CD4-positive, alpha-beta T cell treated with Interleukin-17A for 4 hours (primary cell): ENCODE measurements around the gene HOXA4.

Experiments used
- DNase-seq: peaks from one replicate; pipeline ENCODE4 v3.0.0-alpha.2; 2020; ENCODE audit warnings: mixed read lengths

Gene HOXA4

GRCh38 chr7:27146491-27147198 lies 16.1 kb upstream of the HOXA4 start:
- no peak for DNase-seq

DNA sequence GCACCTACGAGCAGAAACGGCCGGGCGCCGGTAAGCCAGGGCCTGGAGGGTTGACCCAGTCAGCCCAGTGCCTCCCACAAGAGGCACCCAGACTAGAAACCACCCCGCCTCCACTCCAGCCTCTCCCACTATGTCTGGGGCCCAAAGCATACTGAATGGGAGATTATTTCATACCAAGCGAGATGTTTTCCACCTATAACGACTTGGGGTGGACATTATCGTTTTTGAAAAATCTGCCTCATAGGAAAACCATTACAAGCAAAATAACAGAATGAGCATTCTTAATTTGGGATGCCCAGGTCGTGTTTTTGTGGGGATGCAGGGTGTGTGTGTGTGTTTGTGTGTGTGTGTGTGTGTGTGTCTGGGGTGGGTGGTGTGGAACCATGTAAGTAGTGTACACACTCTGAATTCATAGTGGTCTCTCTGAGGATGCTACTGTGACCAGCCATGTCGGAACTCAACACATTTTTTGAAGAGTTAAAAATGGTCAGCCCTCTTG lies 15.4 kb upstream of the HOXA4 start:
- DNase-seq = no peak

- no peak for DNase-seq
Measured at GRCh38 chr7:27145165-27145913, 14.8 kb upstream of the HOXA4 start.

GRCh38 chr7:27144781-27145164 lies 14.2 kb upstream of the HOXA4 start:
- no peak for DNase-seq

DNA sequence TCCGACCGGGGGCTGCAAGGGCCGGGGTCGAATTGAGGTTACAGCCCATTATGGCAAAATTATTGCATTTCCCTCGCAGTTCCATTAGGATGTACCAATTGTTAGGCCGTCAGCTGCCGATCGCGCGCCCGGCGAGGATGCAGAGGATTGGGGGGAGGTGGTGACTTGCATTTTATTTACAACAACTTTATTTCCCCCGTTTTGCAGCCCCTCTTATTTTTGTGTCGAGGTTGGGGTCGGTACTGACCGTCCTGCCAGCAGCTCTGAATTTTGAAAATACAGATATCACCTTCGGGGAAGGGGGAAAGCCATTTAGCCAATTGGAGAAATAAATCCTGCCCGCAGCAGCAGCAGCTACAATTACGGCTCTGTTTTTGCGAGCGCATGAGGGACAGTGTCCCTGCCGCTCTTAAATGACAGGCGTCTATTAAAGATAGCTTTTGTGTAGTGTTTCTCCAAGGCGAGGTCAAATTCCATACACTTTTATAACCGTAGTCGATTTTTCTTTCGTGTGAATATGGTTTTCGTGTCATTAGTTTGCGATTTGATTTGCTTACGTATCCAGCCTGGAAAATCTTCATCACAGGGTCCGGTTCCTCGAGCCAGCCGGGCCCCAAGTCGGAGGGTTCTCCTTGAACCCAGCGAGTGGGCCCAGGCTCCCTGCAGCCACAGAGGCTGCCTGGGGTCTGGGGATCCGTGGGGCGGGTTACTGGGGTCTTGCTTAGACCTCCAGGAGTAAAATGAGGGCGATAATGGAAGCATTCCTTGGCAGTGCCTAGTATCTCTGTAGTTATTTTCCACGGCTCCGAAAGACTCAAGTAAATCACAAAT lies 13.6 kb upstream of the HOXA4 start:
- DNase-seq = no peak

GRCh38 chr7:27143023-27143949 lies 12.7 kb upstream of the HOXA4 start, which contains the start of gene HOXA5:
TSS of gene HOXA5 (minus strand) at chr7:27143681. CDS start at chr7:27143607, 74 bp downstream.
- DNase-seq = no peak

GRCh38 chr7:27142580-27143022 lies 12.0 kb upstream of the HOXA4 start:
- no peak for DNase-seq

DNA sequence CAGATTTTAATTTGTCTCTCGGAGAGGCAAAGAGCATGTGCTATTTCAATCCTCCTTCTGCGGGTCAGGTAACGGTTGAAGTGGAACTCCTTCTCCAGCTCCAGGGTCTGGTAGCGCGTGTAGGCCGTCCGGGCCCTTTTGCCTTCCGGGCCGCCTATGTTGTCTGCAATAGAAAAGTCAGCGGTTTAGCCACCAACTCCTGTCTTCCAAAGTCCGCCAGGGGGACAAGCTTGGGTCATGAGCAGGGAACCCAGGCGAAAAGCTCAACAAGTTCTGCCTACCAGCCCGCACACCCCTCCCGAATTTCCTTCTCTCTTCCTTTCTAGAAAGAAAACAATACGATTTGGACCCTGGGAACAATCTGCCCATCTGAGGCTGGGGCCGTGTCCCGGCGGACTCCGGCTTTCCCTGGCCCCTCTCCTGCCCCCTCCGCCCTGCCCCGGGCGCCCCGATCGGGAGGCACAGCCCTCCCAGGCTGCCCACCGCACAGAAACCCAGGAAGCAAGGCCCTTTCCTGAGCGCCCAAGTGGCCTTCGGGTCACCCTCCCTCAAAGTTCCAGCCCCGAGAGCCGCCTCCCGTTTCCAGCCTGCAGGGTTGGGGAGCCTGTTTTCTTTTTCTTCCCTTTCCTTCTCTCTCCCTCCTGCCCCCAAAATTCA lies 11.5 kb upstream of the HOXA4 start:
- no peak for DNase-seq

DNA sequence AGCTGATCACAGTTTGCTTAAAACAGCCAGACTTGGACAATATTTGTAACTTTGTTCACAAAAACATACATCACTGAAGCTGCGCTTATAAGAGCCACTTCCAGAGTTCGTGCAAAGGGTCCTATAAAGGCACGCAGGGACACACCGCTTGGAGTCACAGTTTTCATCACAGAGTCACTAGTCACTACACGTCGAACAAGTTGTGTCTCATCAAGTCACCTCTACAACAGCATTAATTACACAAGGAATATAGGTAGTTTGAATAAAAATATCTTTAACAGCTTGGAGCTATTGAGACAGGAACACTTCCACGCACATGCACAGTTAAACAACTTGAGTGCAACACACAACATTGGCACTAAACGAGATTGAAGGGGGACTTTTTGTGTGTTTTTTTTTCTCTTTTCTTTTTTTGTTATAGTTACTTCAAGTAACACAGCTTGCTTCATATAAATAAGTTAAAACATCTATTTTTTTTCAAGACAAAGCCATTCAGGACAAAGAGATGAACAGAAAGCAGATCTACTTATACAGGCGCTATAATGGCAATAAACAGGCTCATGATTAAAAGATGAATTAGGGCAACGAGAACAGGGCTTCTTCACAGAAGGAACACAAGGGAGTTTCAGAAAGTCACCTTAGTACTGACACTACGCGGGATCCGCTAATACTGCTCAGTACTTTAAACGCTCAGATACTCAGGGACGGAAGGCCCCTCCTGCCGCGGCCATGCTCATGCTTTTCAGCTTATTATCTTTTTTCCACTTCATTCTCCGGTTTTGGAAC lies 10.8 kb upstream of the HOXA4 start:
- DNase-seq = no peak

DNA sequence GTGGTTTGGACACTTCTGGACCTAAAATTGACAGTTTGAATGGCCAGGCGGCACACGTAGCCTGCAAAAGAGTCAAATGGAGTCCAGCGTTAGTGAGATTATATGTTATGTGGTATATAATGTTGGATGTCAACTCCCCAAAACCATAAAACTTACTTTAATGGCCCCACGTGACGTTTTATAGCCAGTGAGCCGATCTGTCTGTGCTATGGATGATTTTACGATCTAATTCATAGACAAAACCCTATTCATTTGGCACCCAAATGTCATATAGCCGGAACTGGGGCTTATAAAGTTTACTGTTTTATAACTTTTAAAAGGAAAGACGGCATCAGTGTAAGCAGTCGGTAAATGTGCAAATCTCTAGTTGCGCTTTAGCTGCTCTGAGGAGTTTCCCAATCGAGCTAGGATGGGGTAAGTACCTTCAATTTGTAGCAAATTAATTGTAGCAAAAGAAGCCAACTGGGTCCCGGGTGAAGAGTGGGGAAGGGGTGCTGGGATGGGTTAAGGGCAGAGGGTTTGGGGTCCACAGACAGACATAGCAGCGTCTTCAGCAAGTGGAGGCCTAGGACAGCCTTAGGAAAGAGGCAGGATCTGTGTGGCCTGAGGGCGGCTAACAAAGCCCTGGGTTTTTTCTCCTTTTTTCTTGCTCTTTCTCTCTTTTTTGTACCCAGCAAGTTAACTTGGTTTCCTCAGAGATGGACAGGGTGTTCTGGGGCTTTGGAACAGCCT lies 9.7 kb upstream of the HOXA4 start:
- DNase-seq = no peak

DNA sequence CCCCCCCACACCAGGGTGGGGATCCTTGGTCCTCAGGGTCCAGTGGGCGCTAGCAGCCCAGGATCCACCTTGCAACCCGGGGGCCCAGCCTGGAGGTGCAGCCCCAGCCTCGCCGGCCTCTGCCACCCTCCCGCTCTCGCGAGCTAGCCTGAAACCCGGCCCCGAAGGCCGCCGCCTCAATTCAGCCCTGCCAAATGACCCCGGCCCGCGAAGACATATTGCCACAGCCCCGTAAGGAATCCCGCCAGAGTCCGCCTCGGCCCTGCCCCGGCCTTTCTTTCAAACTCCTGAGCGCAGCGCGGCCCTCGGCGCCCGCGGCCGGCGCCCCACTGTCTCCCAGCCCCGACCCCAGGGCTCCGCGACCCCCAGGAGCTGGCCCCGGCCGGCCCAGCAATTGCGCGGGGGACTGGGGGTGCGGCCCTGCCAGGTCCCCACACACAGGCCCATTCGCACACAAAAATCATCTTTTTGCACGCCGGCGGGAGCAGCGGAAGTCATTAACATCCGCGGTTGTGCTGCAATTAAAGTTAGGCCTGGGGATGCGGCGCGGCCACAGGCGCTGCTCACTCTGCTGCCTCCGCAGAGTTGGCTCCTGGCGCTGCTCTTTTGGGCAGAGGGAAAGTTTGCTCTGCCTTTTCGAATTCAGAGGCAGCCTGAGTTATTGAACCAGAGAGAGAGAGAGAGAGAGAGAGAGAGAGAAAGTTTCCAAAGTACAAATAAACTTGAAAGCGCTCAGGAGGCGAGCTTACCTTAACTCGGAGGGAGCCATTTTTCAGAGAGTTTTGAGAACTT lies 9.0 kb upstream of the HOXA4 start:
- DNase-seq = no peak

DNA sequence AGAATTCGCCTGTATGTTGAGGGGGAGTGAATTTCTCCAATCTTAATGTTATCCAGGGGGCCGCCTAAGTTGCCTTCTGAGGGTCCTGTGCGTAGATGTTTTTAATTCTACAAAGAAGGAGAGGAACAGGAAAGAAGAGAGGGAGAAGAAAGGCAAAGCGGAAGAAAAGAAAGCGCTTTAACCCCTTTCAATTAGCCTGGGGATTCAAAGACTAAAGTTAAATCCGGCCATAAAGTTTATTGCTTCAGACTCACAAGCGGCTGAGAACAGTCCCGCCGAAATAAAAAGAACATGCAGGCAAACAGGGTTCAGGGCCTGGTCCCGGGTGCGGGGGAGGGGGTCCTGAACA lies 8.4 kb upstream of the HOXA4 start:
- no peak for DNase-seq

DNA sequence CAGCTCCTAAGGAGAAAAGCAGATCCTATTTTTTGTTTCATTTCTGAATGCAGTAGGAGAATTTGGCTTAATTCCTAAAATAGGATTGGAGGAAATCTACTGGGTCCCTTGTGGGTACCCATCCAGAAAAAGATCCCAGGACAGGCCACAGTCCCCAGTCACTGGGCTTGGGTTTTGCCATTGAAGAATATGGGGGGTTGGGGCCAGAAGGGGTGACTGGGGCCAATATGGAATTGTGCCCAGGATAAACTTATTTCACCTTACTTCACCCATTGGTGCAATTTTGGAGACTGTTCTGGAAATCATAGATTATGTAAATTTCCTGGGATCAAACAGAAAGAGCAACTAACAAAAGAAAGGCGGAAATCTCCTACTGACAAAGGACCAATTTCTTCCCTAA lies 7.9 kb upstream of the HOXA4 start:
- no peak for DNase-seq

DNA sequence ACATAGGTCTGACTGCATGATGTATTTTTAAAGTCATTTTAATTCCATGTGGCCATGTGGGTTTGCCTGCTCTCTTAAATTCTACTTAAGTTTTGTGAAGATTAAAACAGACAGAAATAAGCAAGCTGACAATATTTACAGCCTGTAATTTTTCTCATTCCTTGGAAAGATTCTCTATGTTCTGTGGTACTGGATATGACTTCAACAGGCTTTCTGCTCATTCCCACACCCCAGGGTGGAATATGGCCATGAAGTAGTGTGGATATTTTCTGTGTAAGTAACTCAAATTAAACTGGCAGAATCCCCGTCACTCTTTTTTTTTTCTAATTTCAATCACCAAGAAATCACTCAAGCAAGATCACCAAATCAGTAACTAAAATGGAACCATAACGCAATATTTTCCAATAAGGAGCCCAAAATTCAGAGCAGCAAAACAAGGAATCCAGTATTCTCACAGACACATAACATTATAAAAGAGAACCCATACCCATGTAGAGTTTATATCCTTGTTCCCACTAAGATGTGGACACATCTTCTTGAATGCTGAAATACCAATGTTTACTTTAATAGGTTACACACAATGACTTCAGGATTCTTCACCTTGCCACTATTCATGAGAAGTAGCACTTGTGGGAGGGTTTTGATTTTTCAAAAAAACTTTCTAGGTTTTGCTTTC lies 7.2 kb upstream of the HOXA4 start:
- no peak for DNase-seq

DNA sequence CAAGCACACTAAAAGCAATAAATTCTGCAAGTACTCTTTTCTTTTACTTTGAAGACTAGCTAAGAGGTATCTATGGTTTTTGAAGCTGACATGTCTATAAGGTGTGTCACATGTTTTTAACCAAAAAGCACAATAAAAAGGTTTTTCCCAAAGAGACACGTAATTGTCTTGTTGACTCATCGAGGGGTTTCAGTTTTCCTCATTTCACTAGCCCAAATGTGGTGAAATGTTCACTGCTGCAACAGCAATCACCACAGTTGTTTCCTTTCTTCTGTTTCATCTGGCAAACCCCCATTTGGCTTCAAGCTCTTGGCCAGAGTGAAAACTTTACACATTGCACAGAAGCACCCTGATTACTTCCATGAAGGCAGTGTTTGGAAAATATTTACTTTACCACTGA lies 3.8 kb upstream of the HOXA4 start:
- DNase-seq = no peak

GRCh38 chr7:27133409-27134231 lies 3.1 kb upstream of the HOXA4 start:
- no peak for DNase-seq

- DNase-seq = no peak
Measured at GRCh38 chr7:27132978-27133377, 2.4 kb upstream of the HOXA4 start.

DNA sequence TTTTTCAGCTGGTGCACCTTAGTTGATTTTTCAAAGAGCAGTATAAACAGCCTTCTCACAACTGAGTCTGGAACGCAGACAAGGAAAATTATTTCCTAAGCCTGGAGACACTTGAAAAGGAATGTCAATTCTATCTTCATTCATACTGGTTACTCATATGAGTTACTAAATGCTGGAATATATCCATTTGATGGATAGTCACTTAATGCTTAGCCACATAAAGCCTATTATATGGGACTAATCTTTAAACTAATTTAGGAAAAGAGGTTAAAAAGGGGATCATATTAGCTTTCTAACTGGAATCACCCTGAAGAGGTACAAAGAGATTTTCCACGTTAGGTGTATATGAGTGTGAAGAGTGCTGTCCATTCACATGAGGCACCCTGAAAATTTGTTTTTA lies 1.7 kb upstream of the HOXA4 start:
- no peak for DNase-seq
